ENCODE results near the gene ACACA. TPM values are rescaled to one million over a fixed set of nuclear protein-coding genes. Genes with fewer than 3 reads are reported as not detected.

The ACACA gene
- 41.0 and 44.3 TPM in 2 replicates for total RNA-seq (2014; rRNA removed; shearing (Covaris generic))

DNA sequence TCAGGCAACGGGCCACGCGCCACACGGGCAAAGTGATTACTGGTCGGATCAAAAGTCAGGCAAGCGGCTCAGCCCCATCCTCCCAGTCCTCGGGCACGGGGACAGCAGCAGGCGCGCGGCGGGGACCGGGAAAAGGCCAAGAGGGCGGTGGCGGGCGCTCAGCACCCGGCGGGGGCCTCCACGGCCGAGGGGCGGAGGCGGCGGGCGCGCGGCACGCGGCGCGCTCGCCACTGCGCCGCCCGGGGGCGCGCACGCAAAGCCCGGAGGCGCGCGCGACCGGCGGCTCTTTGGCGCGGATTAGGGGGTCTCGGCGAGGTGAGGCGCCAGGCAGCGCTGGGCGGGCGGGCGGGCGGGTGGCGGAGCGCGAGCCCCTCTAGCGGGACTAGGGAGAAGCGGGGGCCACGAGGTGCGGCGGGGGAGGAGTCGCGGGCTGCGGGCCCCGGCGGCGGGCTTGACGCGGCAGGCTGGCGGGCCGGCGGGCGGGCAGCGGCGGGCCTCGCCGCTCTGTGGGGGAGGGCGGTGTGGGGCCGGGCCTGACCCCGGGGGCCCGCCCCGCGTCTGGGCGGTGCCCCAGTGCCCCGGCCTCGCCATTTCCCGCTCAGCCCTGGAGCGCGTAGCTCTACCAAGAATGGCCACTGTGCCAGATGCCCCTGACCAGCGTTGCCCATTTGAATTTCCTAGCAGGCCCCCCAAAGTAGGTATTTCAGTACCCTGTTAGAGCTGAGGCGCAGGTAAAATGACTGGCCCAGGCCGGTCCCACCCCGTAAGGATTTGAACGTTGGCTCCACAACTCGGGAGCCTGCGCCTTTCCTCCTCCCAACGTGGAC, at the start of gene ACACA, which contains the start of gene TADA2A:
Gene ACACA (minus strand): TSS at position 202 of the 827 bp plus-strand sequence. CDS start 537 bp downstream, outside the sequence.
Gene TADA2A (plus strand): TSS at position 252 of the 827 bp plus-strand sequence. CDS start 4,480 bp downstream, outside the sequence.

GRCh38 chr17:37375706-37376105, 30.9 kb downstream of the ACACA start, which contains the start of gene C17orf78:
TSS of gene C17orf78 (plus strand) at chr17:37375985. CDS start at chr17:37376093, 108 bp downstream.

Other genes starting within 250 kb of the ACACA start
- gene C17orf78, start 30.9 kb downstream of the ACACA start, total RNA-seq (2014; rRNA removed; shearing (Covaris generic)), result not detected in 2 replicates
- gene TADA2A, start 50 bp upstream of the ACACA start, total RNA-seq (2014; rRNA removed; shearing (Covaris generic)), result 26.4 and 34.0 TPM in 2 replicates
- gene DUSP14, start 83.1 kb upstream of the ACACA start, total RNA-seq (2014; rRNA removed; shearing (Covaris generic)), result 106 and 117 TPM in 2 replicates
- gene SYNRG, start 202.6 kb upstream of the ACACA start, total RNA-seq (2014; rRNA removed; shearing (Covaris generic)), result 9.2 and 12.1 TPM in 2 replicates
- gene DDX52, start 236.6 kb upstream of the ACACA start, total RNA-seq (2014; rRNA removed; shearing (Covaris generic)), result 19.2 and 21.9 TPM in 2 replicates